Loucy (cell line): ENCODE results near the gene SERAC1.

ENCODE experiments used
- CTCF ChIP-seq: fragments of 200-600 bp; sonication (generic); conservative IDR thresholded peaks from 2 replicates; pipeline ENCODE4 v1.5.1; 2014; ENCODE audit warnings: mild to moderate bottlenecking, antibody characterized with exemption, low read length
- EZH2phosphoT487 ChIP-seq: fragments of 200-600 bp; IDR thresholded peaks from 2 replicates; pipeline ENCODE4 v1.6.1; 2018; ENCODE audit warnings: antibody characterized with exemption, mild to moderate bottlenecking, moderate library complexity, borderline replicate concordance

- no peak for TF ChIP-seq CTCF
- no peak for TF ChIP-seq EZH2phosphoT487
Observed at GRCh38 chr6:158125271-158125670, 42.8 kb downstream of the SERAC1 start.
